OCI-LY3 (cell line): ENCODE results near the gene PES1.
"Not testable (repeated sequence)": the region's sequence is repeated elsewhere in the genome, so short reads cannot be mapped to it uniquely, and the experiment has no call there.

Experiments
- H2AFZ ChIP-seq: fragments of 200-600, 300-600 bp; shearing (Covaris generic); 2 replicates; pipeline ENCODE4 v1.6.0; 2014; ENCODE audit warnings: antibody characterized with exemption, low read depth, low read length
- H3K27ac ChIP-seq: fragments of 200-600, 300-600 bp; sonication (generic); 2 replicates; pipeline ENCODE4 v1.5.1; 2014; ENCODE audit warnings: mild to moderate bottlenecking, low read length, moderate library complexity, mixed read lengths
- H3K27me3 ChIP-seq: fragments of 200-600, 300-600 bp; sonication (generic); 2 replicates; pipeline ENCODE4 v1.6.1; 2014; ENCODE audit warnings: low read depth, low read length, mixed read lengths
- H3K36me3 ChIP-seq: fragments of 200-600, 300-600 bp; sonication (generic); replicated peaks from 2 replicates; pipeline ENCODE3; 2014; ENCODE audit warnings: low read depth, low read length, mixed read lengths
- H3K4me1 ChIP-seq: fragments of 300-600, 200-600 bp; sonication (generic); 2 replicates; pipeline ENCODE4 v1.6.1; 2014; ENCODE audit warnings: low read length, mixed read lengths
- H3K4me2 ChIP-seq: fragments of 200-600, 300-600 bp; sonication (generic); 2 replicates; pipeline ENCODE4 v1.6.1; 2014; ENCODE audit warnings: low read length, mixed read lengths
- H3K4me3 ChIP-seq: fragments of 300-600, 200-600 bp; sonication (generic); 2 replicates; pipeline ENCODE4 v1.5.1; 2014; ENCODE audit warnings: antibody characterized with exemption, mild to moderate bottlenecking, low read length, moderate library complexity
- H3K79me2 ChIP-seq: fragments of 300-600, 200-600 bp; shearing (Covaris generic); 2 replicates; pipeline ENCODE4 v1.6.1; 2014; ENCODE audit warnings: mild to moderate bottlenecking, low read length, mixed read lengths
- H3K9ac ChIP-seq: fragments of 300-600, 200-600 bp; shearing (Covaris generic); 2 replicates; pipeline ENCODE4 v1.6.0; 2014; ENCODE audit warnings: mild to moderate bottlenecking, low read length, moderate library complexity
- H3K9me3 ChIP-seq: fragments of 200-600, 300-600 bp; shearing (Covaris generic); 2 replicates; pipeline ENCODE4 v1.6.1; 2014; ENCODE audit warnings: low read length, mixed read lengths; ENCODE audit not compliant: insufficient read depth
- H4K20me1 ChIP-seq: fragments of 200-600, 300-600 bp; sonication (generic); 2 replicates; pipeline ENCODE4 v1.6.1; 2016; ENCODE audit warnings: low read length, mixed read lengths; ENCODE audit not compliant: insufficient read depth
- EZH2phosphoT487 ChIP-seq: fragments of 200-600 bp; shearing (Covaris generic); IDR thresholded peaks from 2 replicates; pipeline ENCODE4 v1.6.1; 2018; ENCODE audit warnings: antibody characterized with exemption, mixed run types, low read depth
- TF ChIP-seq, protein P1 (sequence below): fragments of 200-600, 300-600 bp; sonication (generic); IDR thresholded peaks from 2 replicates; pipeline ENCODE4 v1.5.1; 2014; ENCODE audit warnings: antibody characterized with exemption, low read length, low read depth

Gene PES1

GRCh38 chr22:30547188-30547587, 44.5 kb downstream of the PES1 start:
- Histone ChIP-seq H3K4me2 (no peak overlapping the region), H3K27me3 (no peaks in the 10 kb centered on the region), H3K4me1 (no peaks in the 10 kb centered on the region), H2AFZ (no peak overlapping the region), H3K36me3 (no peaks in the 10 kb centered on the region), H3K9ac (no peak overlapping the region), H3K79me2 (no peaks in the 10 kb centered on the region), H3K9me3 (no peaks in the 10 kb centered on the region), H3K27ac (no peak overlapping the region), H3K4me3 (no peak overlapping the region), H4K20me1 (no peaks in the 10 kb centered on the region)
- no peak for TF ChIP-seq EZH2phosphoT487
- TF ChIP-seq, protein P1, sequence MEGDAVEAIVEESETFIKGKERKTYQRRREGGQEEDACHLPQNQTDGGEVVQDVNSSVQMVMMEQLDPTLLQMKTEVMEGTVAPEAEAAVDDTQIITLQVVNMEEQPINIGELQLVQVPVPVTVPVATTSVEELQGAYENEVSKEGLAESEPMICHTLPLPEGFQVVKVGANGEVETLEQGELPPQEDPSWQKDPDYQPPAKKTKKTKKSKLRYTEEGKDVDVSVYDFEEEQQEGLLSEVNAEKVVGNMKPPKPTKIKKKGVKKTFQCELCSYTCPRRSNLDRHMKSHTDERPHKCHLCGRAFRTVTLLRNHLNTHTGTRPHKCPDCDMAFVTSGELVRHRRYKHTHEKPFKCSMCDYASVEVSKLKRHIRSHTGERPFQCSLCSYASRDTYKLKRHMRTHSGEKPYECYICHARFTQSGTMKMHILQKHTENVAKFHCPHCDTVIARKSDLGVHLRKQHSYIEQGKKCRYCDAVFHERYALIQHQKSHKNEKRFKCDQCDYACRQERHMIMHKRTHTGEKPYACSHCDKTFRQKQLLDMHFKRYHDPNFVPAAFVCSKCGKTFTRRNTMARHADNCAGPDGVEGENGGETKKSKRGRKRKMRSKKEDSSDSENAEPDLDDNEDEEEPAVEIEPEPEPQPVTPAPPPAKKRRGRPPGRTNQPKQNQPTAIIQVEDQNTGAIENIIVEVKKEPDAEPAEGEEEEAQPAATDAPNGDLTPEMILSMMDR, result no peak

GRCh38 chr22:30546616-30547015, 45.1 kb downstream of the PES1 start, which contains the start of gene SEC14L6:
SEC14L6 (minus strand) TSS chr22:30546741; CDS start chr22:30546682, 59 bp downstream.
- H3K9ac ChIP-seq, result no peak within 1 kb of the TSS
- no peaks in the 10 kb centered on the region for H3K4me1 ChIP-seq
- H3K27ac ChIP-seq, result no peak within 1 kb of the TSS
- H3K27me3 ChIP-seq, result no peaks in the 10 kb centered on the region
- no peaks in the 10 kb centered on the region for H3K9me3 ChIP-seq
- H3K4me3 ChIP-seq, result no peak within 1 kb of the TSS
- H4K20me1 ChIP-seq, result no peaks in the 10 kb centered on the region
- no peak within 1 kb of the TSS for H2AFZ ChIP-seq
- no peaks in the 10 kb centered on the region for H3K36me3 ChIP-seq
- no peak within 1 kb of the TSS for H3K4me2 ChIP-seq
- TF ChIP-seq, protein P1, result no peak
- no peak for TF ChIP-seq EZH2phosphoT487
- H3K79me2 ChIP-seq, result no peaks in the 10 kb centered on the region

GRCh38 chr22:30542811-30543188, 48.9 kb downstream of the PES1 start:
- Histone ChIP-seq H3K4me3 (no peak overlapping the region), H3K4me2 (no peak overlapping the region), H3K27ac (no peak overlapping the region), H3K4me1 (no peaks in the 10 kb centered on the region), H3K9me3 (no peaks in the 10 kb centered on the region), H3K79me2 (no peaks in the 10 kb centered on the region), H3K9ac (no peak overlapping the region), H3K27me3 (no peaks in the 10 kb centered on the region), H3K36me3 (no peaks in the 10 kb centered on the region), H2AFZ (no peak overlapping the region), H4K20me1 (no peaks in the 10 kb centered on the region)
- TF ChIP-seq, protein P1, result no peak
- TF ChIP-seq EZH2phosphoT487, result no peak

DNA sequence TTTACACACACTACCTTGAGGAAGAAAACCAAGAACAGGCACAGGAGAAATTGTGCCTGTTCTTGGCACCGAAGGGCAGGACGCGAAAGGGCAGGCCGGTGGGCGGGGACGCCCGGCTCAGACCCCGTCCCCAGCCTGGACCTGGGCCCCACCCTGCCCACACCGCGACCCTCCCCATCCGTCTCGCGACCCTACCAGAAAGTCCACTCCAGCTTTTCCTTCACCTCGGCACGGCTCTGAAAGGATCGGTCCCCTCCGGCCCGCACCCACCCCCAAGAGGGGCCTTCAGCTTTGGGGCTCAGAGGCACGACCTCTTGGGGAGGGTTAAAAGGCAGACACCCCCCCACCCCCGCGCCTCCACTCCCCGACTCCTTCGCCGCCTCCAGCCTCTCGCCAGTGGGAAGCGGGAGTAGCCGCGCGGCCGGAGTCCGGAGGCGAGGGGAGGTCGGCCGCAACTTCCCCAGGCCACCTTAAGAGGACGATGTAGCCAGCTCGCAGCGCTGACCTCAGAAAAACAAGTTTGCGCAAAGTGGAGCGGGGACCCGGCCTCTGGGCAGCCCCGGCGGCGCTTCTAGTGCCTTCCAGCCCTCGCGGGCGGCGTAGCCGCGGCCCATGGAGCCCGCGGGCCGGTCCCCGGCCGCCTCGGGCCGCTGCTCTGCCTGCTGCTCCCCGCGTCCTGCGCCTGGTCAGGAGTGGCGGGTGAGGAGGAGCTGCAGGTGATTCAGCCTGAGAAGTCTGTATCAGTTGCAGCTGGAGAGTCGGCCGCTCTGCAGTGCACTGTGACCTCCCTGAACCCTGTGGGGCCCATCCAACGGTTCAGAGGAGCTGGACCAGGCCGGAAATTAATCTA, 49.5 kb downstream of the PES1 start:
- H3K9me3 ChIP-seq, result no peaks in the 10 kb centered on the region
- H3K79me2 ChIP-seq, result no peaks in the 10 kb centered on the region
- no peak overlapping the region for H3K4me3 ChIP-seq
- no peaks in the 10 kb centered on the region for H3K36me3 ChIP-seq
- no peaks in the 10 kb centered on the region for H3K27me3 ChIP-seq
- no peaks in the 10 kb centered on the region for H3K4me1 ChIP-seq
- no peak overlapping the region for H2AFZ ChIP-seq
- no peak overlapping the region for H3K4me2 ChIP-seq
- no peak overlapping the region for H3K27ac ChIP-seq
- no peak for TF ChIP-seq EZH2phosphoT487
- TF ChIP-seq, protein P1, result no peak
- H4K20me1 ChIP-seq, result no peaks in the 10 kb centered on the region
- no peak overlapping the region for H3K9ac ChIP-seq

GRCh38 chr22:30541511-30541910, 50.2 kb downstream of the PES1 start:
- H3K27ac ChIP-seq, H3K36me3 ChIP-seq, H3K9ac ChIP-seq, H3K4me3 ChIP-seq, H3K79me2 ChIP-seq, H2AFZ ChIP-seq, H4K20me1 ChIP-seq, H3K9me3 ChIP-seq, H3K4me2 ChIP-seq, H3K4me1 ChIP-seq, H3K27me3 ChIP-seq: not testable (repeated sequence)
